Epidermal melanocyte (primary cell): Measurements from ENCODE around the gene PDE4C.
A peak's percentile ranks its signal among the peaks of the same experiment; 100 is the strongest.

Experiments used
- DNase-seq: peaks from one replicate; pipeline ENCODE4 v3.0.0; 2011; ENCODE audit warnings: low spot score; ENCODE audit not compliant: insufficient read length

The PDE4C gene

GRCh38 chr19:18225702-18226468 is at the start of gene PDE4C:
Gene PDE4C (minus strand): TSS chr19:18226438. CDS start chr19:18226415, 23 bp downstream.
- DNase-seq: no peak

GRCh38 chr19:18274781-18275356 is 48.6 kb upstream of the PDE4C start:
- peak; percentile 50 for DNase-seq

DNA sequence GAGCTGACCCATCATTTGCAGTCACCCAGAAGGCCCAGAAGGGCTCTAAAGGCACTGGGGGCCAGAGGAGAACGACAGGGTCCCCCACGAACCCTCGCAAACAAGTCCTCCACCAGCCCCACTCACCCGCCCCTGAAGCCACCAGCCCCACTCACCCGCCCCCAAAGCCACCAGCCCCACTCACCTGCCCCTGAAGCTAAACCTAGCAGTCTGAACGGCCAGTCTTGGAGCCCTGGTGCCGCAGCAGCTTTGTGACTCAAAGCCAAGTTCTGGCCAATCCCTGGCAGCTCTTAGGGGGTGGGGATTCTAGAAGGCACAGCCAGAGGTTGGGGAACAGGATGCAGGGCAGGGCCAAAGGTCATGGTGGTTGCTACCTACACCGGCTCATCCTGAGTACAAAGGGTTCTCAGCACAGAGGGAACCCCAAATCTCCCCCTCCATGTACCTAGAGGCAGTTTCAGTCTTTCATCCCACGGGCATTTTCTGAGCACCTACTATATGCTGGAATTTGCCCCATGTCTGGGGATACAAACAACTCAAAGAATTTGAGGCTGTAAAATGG is 48.1 kb upstream of the PDE4C start, which contains the start of gene IQCN:
Gene IQCN, minus strand, starts transcription at position 234 of the 562 bp plus-strand sequence. CDS start 4,974 bp downstream, outside the sequence.
- no peak for DNase-seq

- DNase-seq: no peak
Observed at GRCh38 chr19:18273561-18274218, 47.5 kb upstream of the PDE4C start.

DNA sequence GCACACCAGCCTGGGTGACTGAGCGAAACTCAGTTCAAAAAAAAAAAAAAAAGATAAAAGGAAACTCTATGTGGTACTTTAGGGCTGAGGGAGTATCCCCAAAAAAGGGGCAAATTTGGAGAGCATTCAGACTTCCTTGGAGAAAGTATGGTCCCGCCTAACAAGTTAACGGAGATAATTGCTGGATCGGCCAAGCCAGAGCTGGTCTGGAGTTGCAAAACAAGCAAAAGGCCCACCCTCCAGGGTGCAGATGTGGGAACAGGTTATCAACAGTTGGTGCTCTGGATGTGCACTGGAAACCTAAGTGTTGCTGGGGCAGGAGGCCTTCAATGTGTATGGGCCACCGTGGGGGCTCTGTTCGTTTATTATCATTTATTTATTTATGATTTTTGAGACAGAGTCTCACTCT is 45.2 kb upstream of the PDE4C start:
- DNase-seq: no peak

DNA sequence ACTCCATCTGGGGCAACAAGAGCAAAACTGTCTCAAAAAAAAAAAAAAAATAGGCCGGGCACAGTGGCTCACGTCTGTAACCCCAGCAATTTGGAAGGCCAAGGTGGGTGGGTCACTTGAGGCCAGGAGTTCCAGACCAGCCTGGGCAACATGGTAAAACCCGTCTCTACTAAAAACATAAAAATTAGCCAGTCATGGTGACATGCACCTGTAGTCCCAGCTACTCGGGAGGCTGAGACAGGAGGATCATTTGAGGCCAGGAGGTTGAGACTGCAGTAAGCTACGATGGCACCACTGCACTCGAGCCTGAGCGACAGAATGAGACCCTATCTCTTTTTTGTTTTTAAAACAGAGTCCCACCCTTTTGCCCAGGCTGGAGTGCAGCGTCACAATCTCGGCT is 44.1 kb upstream of the PDE4C start:
- no peak for DNase-seq

DNA sequence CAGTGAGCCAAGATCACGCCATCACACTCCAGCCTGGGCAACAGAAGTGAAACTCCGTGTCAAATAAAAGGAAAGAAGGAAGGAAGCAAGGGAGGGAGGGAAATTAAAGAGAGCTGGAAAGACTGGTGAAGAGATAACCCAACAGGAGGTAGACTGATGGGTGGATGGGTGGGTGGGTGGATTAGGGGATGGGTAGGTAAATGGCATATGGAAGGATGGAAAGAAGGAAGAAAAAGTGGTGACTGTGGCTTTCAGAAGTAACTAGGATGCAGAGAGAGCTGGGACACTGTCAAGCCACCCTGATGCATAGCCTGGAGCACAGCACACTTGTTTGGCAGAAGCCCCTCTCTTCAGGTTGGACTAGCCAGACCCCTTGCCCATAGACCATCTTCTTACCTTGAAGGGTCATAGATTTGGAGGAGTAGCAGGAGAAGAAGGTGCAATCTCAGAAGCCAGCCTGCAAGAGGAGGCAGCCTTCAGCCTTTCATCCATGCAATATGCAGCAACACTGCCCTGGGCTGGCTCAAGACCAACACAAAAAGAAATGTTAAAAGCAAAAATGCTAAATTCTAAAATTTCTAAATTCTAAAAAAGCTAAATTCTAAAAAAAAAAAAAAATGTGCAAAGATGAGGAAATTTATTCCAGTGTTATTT is 43.0 kb upstream of the PDE4C start:
- DNase-seq: no peak

DNA sequence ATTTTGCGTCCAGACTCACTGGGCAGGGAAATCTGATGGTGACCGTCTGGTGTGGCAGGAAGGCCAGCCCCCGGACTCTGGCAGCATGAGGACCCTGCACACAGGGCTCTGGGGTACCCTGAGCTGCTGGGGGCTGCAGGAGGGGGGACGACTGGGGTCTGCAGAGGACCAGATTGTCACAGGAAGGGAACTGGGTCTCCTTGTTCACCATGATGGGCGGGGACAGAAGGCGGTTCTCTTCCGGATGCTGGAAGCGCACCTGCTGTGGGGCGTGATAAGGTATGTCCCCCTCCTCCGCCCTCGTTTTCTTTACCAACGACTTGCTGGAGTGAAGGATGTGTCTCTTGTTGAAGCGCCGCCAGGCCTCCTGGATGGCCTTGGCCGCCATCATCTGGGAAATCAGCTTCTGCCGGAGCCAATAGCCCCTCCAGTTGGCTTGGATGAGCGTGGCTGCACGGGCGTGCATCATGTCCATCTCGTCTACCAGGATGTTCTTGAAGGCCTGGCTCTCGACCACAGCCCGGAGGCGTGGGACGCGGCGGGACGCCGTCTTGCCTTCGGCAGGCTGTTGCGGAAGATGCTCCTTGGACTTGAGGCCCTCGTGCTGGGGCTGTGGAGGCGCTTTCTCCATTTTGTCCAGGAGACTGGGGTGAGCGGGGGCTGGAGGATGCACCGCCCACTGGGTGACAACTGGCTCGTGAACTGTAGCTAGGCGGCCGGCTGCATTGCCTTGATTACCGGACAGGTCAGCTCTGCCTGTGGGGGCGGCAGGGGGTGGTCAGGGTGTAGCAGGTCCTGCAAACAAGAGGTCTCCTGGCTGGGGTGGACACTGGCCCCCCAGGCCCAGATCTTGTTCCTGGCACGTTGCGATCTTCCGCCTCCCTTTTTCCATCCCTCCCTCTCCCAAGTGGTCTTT is 40.8 kb upstream of the PDE4C start:
- no peak for DNase-seq

GRCh38 chr19:18265582-18265981 is 39.3 kb upstream of the PDE4C start:
- DNase-seq: no peak

GRCh38 chr19:18264971-18265540 is 38.8 kb upstream of the PDE4C start:
- DNase-seq: no peak

DNA sequence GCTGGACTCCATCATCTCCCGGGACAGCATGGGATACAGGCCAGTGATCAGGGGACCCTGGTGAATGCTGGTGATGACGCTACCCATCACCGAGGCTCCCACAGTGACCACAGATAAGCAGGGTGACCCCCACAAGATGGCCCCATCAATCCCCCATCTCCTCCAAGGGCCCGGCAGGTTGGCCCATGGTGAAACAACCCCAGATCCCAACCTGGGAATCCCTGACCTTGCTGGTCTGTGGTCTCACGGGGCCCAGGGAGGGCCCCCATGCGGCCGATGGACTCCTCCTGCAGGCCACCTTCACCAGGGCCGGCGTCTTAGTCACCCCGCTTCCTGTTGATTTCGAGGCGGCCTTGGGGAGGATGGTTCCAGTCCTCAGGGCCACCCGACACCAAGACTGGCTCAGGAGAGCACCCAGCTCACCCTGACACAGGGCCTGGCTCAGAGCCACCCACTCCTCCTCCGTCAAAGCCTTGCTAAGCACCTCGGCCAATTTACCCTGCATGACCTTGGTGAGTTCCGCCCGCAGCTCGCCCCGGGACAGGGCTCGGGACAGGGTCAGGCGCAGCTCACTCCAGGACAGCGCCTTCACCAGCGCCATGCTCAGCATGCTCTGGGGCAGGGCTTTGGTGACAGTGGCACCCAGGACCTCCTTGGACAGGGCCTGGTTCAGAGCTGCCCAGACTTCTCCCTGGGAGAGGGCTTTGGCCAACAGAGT is 38.1 kb upstream of the PDE4C start:
- no peak for DNase-seq

GRCh38 chr19:18263324-18264136 is 37.3 kb upstream of the PDE4C start:
- no peak for DNase-seq

DNA sequence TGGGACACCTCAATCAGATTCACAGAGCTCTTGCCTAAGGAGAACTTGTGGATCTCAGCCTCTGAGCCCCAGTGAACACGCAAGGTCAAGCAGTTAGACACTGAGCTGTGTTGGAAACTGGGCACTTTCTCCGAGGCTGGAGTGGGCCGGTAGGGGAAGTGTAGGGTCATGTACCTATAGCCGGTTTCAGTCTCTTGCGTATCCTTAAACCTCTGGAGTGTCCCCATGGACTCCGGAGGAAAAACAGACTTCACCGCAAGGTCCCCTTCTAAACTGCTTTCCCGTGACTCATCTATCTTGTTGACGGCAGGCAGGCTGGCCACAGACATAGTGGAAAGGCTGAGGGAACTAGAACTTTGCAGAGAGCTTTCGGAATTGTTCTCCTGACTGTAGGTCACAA is 36.7 kb upstream of the PDE4C start:
- no peak for DNase-seq

DNA sequence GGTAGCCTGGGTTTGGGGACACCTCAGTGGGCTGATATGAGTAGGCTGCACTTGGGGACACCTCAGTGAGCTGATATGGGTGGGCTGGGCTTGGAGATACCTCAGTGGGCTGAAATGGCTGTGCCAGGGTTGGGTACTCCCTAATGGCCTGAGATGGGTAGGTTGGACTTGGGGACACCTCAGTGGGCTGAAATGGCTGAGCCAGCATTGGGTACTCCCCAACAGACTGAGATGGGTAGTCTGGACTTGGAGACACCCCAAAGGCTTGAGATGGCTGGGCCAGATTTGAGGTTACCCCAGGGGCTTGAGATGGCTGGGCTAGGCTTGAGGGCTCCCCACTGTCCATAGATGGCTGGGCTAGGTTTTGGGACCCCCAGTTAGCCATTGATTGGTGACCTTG is 35.9 kb upstream of the PDE4C start:
- DNase-seq: no peak

DNA sequence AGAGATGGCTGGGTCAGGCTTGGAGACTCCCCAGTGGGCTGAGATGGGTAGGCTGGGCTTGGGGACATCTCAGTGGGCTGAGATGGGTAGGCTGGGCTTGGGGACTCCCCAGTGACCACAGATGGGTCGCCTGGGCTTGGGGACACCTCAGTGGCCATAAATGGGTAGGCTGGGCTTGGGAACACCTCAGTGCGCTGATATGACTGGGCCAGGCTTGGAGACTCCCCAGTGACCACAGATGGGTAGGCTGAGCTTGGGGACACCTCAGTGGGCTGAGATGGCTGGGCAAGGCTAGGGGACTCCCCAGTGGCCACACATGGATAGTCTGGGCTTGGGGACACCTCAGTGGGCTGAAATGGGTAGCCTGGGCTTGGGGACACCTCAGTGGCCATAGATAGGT is 35.2 kb upstream of the PDE4C start:
- DNase-seq: no peak

- no peak for DNase-seq
Observed at GRCh38 chr19:18259893-18260292, 33.7 kb upstream of the PDE4C start.

- no peak for DNase-seq
Observed at GRCh38 chr19:18257503-18258470, 31.5 kb upstream of the PDE4C start.
